B cell (primary cell): ENCODE measurements around the gene CR1L.

Source experiments
- CTCF ChIP-seq: fragments of 200-600 bp; IDR thresholded peaks from one replicate; pipeline ENCODE4 v1.8.0; 2022; ENCODE audit warnings: antibody characterized with exemption, mild to moderate bottlenecking
- EZH2 ChIP-seq: IDR thresholded peaks from 2 replicates; pipeline ENCODE4 v1.6.1; 2012; ENCODE audit warnings: borderline replicate concordance, low read depth, mild to moderate bottlenecking, moderate library complexity, low read length; ENCODE audit not compliant: insufficient read depth, poor library complexity, severe bottlenecking

- TF ChIP-seq CTCF (no peak), EZH2 (no peak)
Measured at GRCh38 chr1:207752456-207752998, 107.6 kb downstream of the CR1L start.
